Measurements from ENCODE around the gene PHF19. TPM values are rescaled to one million over a fixed set of nuclear protein-coding genes. Genes with fewer than 3 reads are reported as not detected.

The PHF19 gene
- total RNA-seq, 1 donor, result 55.7 TPM

DNA sequence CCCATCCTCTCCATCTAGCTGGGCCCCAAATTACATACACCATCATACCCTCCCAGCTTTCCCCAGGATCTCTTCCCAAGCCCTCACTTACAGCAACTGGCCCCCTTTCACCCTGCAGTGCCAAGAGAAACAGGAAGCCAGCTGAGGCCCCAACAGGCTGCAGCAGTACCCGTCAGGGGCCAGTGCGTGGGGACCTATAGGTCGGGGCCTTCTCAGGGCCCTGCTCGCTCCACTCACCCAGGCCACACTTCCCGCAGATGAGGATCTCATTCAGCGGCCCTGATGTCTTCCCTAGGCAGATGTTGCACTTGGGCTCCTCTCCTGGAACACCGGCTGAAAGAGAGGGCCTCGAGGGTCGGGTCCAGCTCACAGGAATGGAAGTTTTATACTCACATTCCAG lies 6.8 kb downstream of the PHF19 start:
- DNase-seq (ENCODE audit: low read depth), result no peak
- TF ChIP-seq, protein P1, sequence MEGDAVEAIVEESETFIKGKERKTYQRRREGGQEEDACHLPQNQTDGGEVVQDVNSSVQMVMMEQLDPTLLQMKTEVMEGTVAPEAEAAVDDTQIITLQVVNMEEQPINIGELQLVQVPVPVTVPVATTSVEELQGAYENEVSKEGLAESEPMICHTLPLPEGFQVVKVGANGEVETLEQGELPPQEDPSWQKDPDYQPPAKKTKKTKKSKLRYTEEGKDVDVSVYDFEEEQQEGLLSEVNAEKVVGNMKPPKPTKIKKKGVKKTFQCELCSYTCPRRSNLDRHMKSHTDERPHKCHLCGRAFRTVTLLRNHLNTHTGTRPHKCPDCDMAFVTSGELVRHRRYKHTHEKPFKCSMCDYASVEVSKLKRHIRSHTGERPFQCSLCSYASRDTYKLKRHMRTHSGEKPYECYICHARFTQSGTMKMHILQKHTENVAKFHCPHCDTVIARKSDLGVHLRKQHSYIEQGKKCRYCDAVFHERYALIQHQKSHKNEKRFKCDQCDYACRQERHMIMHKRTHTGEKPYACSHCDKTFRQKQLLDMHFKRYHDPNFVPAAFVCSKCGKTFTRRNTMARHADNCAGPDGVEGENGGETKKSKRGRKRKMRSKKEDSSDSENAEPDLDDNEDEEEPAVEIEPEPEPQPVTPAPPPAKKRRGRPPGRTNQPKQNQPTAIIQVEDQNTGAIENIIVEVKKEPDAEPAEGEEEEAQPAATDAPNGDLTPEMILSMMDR (IDR thresholded peaks at IDR 0.05; ENCODE audit: insufficient read depth, low read length), result no peak
- no peak overlapping the region for H3K4me3 ChIP-seq (ENCODE audit: low read depth, low read length)

DNA sequence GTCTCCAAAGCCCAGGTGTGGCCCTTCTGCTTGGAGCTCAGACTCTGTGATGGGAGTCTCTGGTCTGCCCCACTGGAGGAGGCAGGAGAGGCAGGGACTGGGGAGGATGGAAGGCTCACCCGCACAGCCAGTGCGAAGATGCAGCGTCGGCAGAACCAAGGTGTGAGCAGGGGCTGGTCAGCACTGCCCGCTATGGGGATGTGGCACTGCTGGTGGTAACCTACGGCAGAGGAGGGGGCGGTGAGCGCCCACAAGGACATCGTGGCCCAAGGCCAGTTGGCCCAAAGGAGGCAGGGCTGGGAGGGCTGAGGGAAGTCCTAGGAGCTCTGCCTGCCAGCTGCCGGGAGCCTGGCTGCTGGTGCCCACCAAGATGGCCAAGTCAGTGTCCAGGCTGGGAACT lies 7.3 kb downstream of the PHF19 start:
- TF ChIP-seq, protein P1 (IDR thresholded peaks at IDR 0.05; ENCODE audit: insufficient read depth, low read length), result no peak
- no peak for DNase-seq (ENCODE audit: low read depth)
- no peak overlapping the region for H3K4me3 ChIP-seq (ENCODE audit: low read depth, low read length)

DNA sequence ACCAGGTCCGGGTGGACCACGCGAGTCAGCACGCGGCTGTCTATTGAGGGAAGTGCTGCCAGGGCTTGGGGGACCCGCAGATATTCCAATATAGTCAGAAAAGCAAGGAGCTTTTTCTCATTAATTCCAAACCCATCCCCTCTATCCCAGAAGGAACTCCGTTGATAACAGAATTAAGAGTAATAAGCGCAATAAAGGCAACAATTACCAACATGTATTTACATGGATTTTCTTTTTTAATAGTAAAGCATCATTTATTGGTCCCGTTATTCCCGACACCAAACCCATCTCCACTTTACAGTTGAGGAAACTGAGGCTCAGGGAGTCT lies 7.7 kb downstream of the PHF19 start:
- peak overlapping the region; percentile 66 for H3K4me3 ChIP-seq (ENCODE audit: low read depth, low read length)
- no peak for DNase-seq (ENCODE audit: low read depth)
- TF ChIP-seq, protein P1 (IDR thresholded peaks at IDR 0.05; ENCODE audit: insufficient read depth, low read length), result no peak

DNA sequence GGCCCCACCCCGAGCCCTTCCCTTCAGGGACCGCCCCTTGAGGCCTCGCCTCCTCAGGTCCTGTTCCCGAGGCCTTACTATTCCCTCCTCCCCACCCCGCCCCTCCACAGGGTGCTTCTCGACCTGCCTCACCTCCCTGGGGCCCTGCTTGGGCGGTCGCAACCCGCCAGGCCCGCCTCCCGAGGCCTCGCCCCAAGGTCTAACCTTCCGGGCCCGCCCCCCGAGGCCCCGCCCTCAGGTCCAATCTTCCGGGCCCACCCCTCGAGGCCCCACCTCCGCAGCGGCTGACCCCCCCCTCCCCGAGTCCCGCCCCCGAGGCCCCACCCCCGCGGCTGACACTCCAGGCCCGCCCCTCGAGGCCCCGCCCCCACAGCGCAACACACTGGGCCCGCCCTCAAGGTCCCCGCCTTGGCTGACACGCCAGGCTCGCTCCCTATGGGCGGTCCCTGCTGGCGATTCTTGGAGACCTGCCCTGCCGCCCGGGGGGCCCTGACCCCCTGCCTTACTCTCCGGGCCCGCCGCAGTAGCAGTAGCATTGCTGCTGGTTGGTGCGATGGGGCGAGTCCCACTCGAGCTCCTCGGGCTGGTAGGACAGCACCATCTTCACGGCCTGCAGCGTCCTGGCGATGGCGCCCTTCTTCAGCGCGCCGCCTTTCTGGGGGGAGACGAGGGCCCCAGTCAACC lies 8.2 kb downstream of the PHF19 start:
- TF ChIP-seq, protein P1 (IDR thresholded peaks at IDR 0.05; ENCODE audit: insufficient read depth, low read length), result peak; percentile 61
- DNase-seq (ENCODE audit: low read depth), result peak; percentile 87
- H3K4me3 ChIP-seq (ENCODE audit: low read depth, low read length), result peak overlapping the region; percentile 66

DNA sequence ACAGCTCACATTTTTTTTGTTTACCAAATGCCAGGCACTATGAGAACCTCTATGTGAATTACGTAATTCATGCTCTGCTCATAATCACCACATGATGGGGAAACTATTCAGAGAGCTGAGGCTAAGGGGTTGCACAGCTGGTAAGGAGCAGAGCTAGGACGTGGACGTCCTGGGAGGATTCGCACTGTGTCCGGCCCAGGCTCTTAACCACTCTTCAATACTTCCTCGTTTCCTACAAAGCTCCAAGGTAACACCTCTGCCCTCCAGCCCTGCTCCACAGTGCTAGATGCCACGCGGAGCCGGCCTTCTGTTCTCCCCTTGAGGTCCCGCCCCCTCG lies 8.7 kb downstream of the PHF19 start:
- peak; percentile 74 for DNase-seq (ENCODE audit: low read depth)

DNA sequence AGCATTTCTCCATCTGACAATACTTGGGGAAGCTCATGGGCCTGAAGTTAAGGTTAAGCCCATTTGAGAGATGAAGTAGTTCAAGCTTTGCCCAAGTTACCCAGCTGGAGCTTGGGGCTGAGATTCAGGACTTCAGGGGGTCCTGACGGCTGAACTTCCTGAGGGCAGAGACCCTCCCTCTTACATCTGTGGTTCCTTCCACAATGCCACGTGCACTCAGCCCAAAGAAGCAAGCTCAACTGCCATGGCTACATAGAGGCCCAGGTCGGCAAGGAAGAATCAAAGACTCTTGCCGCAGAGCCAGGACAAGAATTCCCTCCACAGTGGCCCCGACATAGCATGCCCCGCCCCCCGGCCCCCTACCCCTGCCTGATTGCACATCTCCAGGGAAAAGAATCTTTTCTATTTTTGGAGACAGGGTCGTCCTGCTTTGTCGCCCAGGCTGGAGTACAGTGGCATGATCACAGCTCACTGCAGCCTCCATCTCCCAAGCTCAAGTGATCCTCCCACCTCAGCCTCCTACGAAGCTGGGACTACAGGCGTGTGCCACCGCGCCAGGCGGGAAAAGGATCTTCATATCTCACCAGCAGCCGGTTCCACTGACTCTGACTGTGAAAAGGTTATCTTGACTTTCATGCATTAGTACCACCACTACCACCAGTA lies 9.2 kb downstream of the PHF19 start:
- no peak overlapping the region for H3K4me3 ChIP-seq (ENCODE audit: low read depth, low read length)
- DNase-seq (ENCODE audit: low read depth), result no peak
- TF ChIP-seq, protein P1 (IDR thresholded peaks at IDR 0.05; ENCODE audit: insufficient read depth, low read length), result no peak

More for the DNA sequence above, 8.7 kb downstream of the PHF19 start:
- TF ChIP-seq, protein P1 (IDR thresholded peaks at IDR 0.05; ENCODE audit: insufficient read depth, low read length), result no peak
- peak overlapping the region; percentile 58 for H3K4me3 ChIP-seq (ENCODE audit: low read depth, low read length)
